T-helper 17 cell (primary cell): ENCODE results near the gene CACNA1C. TPM values are rescaled to one million over a fixed set of nuclear protein-coding genes. Genes with fewer than 3 reads are reported as not detected.

Experiments
- ATAC-seq: fragments of 150-1000 bp; cut with Tn5 transposase; 2 replicates; pipeline ENCODE4 v1.10.0; 2021; ENCODE audit warnings: mild to moderate bottlenecking, moderate library complexity
- DNase-seq, 3 donors: peaks; one replicate each; pipeline versions ENCODE4 v3.0.0 to v3.0.0-alpha.2; 2020 to 2021
- H3K9me3 ChIP-seq: one replicate; pipeline ENCODE4 v1.7.0; 2013; ENCODE audit warnings: low read length, mild to moderate bottlenecking; ENCODE audit not compliant: control insufficient read depth, poor library complexity, severe bottlenecking
- H3K27ac Mint-ChIP-seq: one replicate; pipeline ENCODE4 v1.8.0; 2022; ENCODE audit warnings: mild to moderate bottlenecking, moderate library complexity, mixed read lengths
- H3K27me3 Mint-ChIP-seq: one replicate; pipeline ENCODE4 v1.8.0; 2022; ENCODE audit warnings: mixed read lengths
- H3K36me3 Mint-ChIP-seq: one replicate; pipeline ENCODE4 v1.8.0; 2022; ENCODE audit warnings: low read depth, mixed read lengths
- H3K4me1 Mint-ChIP-seq: one replicate; pipeline ENCODE4 v1.8.0; 2022; ENCODE audit warnings: mild to moderate bottlenecking, mixed read lengths
- H3K4me3 Mint-ChIP-seq: one replicate; pipeline ENCODE4 v1.8.0; 2022; ENCODE audit warnings: mild to moderate bottlenecking, moderate library complexity, mixed read lengths
- total RNA-seq, 4 donors: library from RNA in 2 of 4; stranded (reverse) in 2 of 4; gene quantifications; one replicate each; pipeline ENCODE4 v1.2.3 and lab custom pipeline; 2022 to 2026

Gene CACNA1C
- total RNA-seq, 2 donors from 2014 or later, result 0.02 to 0.18 TPM

GRCh38 chr12:2074792-2075191 is 22.0 kb downstream of the CACNA1C start:
- Mint-ChIP-seq H3K4me3 (no peak overlapping the region), H3K36me3 (no peaks in the 10 kb centered on the region), H3K27ac (no peak overlapping the region), H3K27me3 (peaks cover 16% of the 10 kb centered on the region), H3K4me1 (no peaks in the 10 kb centered on the region)
- peaks cover 4% of the 10 kb centered on the region for H3K9me3 ChIP-seq
- ATAC-seq (no peak), DNase-seq (no peak)

- no peak for DNase-seq
- Mint-ChIP-seq H3K27me3 (peaks cover 16% of the 10 kb centered on the region), H3K4me1 (no peaks in the 10 kb centered on the region), H3K36me3 (no peaks in the 10 kb centered on the region), H3K27ac (no peak overlapping the region), H3K4me3 (no peak overlapping the region)
- H3K9me3 ChIP-seq, result peaks cover 4% of the 10 kb centered on the region
- no peak for ATAC-seq
Observed at GRCh38 chr12:2075508-2076195, 22.9 kb downstream of the CACNA1C start.

DNA sequence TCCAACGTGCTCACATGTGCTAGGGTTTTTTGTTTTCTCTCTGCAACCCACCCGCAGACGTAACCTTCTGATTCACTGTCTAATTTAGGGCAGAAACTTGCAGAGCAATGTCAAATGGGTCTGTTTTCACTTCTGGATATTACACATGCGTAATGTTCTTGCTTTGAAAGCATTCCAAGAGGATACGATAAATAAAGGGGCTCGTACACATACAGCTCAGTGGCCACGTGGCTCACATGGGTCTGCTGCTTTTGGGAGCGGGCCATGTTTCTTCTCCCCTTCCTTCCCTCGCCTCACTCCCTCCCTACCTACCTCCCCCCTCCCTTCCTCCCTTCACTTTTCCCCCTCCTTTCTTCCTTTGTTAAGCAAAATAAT is 23.4 kb downstream of the CACNA1C start:
- peaks cover 4% of the 10 kb centered on the region for H3K9me3 ChIP-seq
- H3K36me3 Mint-ChIP-seq, result no peaks in the 10 kb centered on the region
- H3K27me3 Mint-ChIP-seq, result peaks cover 16% of the 10 kb centered on the region
- no peaks in the 10 kb centered on the region for H3K4me1 Mint-ChIP-seq
- DNase-seq (no peak), ATAC-seq (no peak)
- H3K27ac Mint-ChIP-seq, result no peak overlapping the region
- H3K4me3 Mint-ChIP-seq, result no peak overlapping the region

GRCh38 chr12:2076728-2077127 is 23.9 kb downstream of the CACNA1C start:
- H3K27me3 Mint-ChIP-seq, result peaks cover 16% of the 10 kb centered on the region
- DNase-seq (no peak), ATAC-seq (no peak)
- no peak overlapping the region for H3K27ac Mint-ChIP-seq
- H3K9me3 ChIP-seq, result no peaks in the 10 kb centered on the region
- H3K4me1 Mint-ChIP-seq, result no peaks in the 10 kb centered on the region
- H3K4me3 Mint-ChIP-seq, result no peak overlapping the region
- no peaks in the 10 kb centered on the region for H3K36me3 Mint-ChIP-seq

DNA sequence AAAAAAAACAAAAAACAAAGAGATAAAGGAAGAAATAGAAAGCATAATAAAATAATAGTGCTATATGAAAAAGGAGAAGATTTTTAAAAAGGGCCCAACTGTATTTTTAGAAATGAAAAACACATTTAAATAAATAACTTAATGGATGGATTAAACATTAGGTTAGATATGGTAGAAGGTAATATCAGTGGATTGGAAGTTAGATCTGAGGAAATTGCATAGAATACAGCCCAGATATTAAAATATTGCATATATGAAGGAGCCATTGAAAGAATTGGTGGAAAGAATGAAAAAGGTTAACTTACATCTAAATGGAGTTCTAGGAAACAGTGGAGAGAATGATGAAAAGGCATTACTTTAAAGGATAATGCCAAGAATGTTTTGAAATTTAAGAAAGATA is 27.8 kb downstream of the CACNA1C start:
- no peak for ATAC-seq

DNA sequence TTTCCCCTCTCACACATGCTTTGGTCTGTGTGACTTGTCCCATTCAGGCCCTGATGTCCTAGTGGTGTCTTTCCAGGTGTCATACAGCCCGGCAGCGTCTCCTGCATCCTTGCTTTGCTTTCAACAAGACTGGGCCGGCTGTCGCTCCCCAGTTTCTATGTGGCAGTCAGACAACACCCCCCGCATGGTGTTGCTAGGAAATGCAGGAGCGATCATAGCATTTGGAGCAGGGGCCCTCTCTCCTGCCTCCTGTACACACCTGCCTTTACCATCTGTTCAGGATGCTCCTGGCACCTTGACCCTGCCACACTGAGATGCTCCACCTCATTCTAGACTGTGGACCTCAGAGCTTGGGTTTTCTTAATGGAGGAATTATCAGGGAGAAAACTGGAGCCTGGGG is 29.5 kb downstream of the CACNA1C start:
- Mint-ChIP-seq H3K36me3 (no peaks in the 10 kb centered on the region), H3K4me1 (peaks cover 5% of the 10 kb centered on the region), H3K4me3 (no peak overlapping the region), H3K27ac (no peak overlapping the region), H3K27me3 (peaks cover 26% of the 10 kb centered on the region)
- DNase-seq, result no peak
- no peak for ATAC-seq
- H3K9me3 ChIP-seq, result no peaks in the 10 kb centered on the region

More for the DNA sequence above, 27.8 kb downstream of the CACNA1C start:
- H3K9me3 ChIP-seq, result no peaks in the 10 kb centered on the region
- Mint-ChIP-seq H3K27ac (no peak overlapping the region), H3K36me3 (no peaks in the 10 kb centered on the region), H3K4me3 (no peak overlapping the region), H3K27me3 (peaks cover 25% of the 10 kb centered on the region), H3K4me1 (peaks cover 2% of the 10 kb centered on the region)
- no peak for DNase-seq

- no peaks in the 10 kb centered on the region for H3K9me3 ChIP-seq
- no peaks in the 10 kb centered on the region for H3K36me3 Mint-ChIP-seq
- peaks cover 5% of the 10 kb centered on the region for H3K4me1 Mint-ChIP-seq
- peaks cover 32% of the 10 kb centered on the region for H3K27me3 Mint-ChIP-seq
- no peak for DNase-seq
- no peak for ATAC-seq
- no peak overlapping the region for H3K27ac Mint-ChIP-seq
- no peak overlapping the region for H3K4me3 Mint-ChIP-seq
Observed at GRCh38 chr12:2083008-2083407, 30.2 kb downstream of the CACNA1C start.

DNA sequence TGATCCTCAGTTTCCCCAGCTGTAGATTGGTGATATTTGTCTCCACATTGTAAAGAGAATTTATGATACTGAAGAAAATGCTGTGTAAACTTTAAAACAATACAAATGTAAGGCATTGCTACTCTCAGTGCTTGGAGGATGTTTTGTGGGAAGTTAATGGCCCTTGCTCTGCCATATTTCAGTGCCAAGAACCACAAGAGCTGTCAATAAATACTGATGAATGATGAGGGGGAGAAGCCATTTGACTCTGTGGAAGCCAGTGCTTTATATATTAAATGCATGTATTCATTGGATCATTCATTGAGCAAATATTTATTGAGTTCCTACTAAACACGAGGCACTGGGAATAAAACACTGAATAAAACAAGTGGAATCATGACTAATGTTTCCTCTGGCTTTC is 30.8 kb downstream of the CACNA1C start:
- ATAC-seq, result no peak
- H3K9me3 ChIP-seq, result no peaks in the 10 kb centered on the region
- Mint-ChIP-seq H3K36me3 (no peaks in the 10 kb centered on the region), H3K27me3 (peaks cover 35% of the 10 kb centered on the region), H3K27ac (no peak overlapping the region), H3K4me3 (no peak overlapping the region), H3K4me1 (peaks cover 5% of the 10 kb centered on the region)
- DNase-seq, result no peak

- ATAC-seq (no peak), DNase-seq (no peak)
- no peak overlapping the region for H3K4me3 Mint-ChIP-seq
- H3K27ac Mint-ChIP-seq, result no peak overlapping the region
- H3K4me1 Mint-ChIP-seq, result peaks cover 5% of the 10 kb centered on the region
- H3K36me3 Mint-ChIP-seq, result peaks cover 2% of the 10 kb centered on the region
- H3K9me3 ChIP-seq, result no peaks in the 10 kb centered on the region
- peaks cover 44% of the 10 kb centered on the region for H3K27me3 Mint-ChIP-seq
Observed at GRCh38 chr12:2084553-2085296, 31.9 kb downstream of the CACNA1C start.

DNA sequence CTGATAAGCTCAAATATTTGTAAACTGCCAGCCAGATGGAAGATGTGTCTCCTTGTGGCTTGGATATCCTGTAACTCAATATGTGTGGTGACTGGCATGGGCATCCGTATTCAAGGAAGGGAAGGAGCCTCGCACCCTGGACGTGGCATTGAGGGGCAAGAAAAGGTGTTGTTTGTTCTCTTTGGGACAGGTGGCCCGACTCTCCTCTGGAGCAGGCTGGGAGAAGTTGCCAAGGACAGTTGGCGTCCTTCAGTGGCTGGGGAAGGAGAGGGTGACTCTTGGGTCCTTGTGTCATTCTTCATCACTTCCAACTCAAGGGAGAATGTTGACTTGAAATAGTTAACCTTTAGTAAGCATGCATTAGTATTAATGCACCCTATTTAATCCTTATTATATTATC is 39.6 kb downstream of the CACNA1C start:
- H3K9me3 ChIP-seq, result no peaks in the 10 kb centered on the region
- Mint-ChIP-seq H3K27ac (no peak overlapping the region), H3K27me3 (peaks cover 66% of the 10 kb centered on the region), H3K4me3 (no peak overlapping the region), H3K4me1 (peaks cover 3% of the 10 kb centered on the region), H3K36me3 (peaks cover 2% of the 10 kb centered on the region)
- DNase-seq (no peak), ATAC-seq (no peak)

- Mint-ChIP-seq H3K27me3 (peaks cover 67% of the 10 kb centered on the region), H3K36me3 (peaks cover 2% of the 10 kb centered on the region), H3K4me1 (peaks cover 3% of the 10 kb centered on the region), H3K4me3 (no peak overlapping the region), H3K27ac (no peak overlapping the region)
- no peaks in the 10 kb centered on the region for H3K9me3 ChIP-seq
- ATAC-seq (no peak), DNase-seq (no peak)
Observed at GRCh38 chr12:2092890-2093289, 40.1 kb downstream of the CACNA1C start.

DNA sequence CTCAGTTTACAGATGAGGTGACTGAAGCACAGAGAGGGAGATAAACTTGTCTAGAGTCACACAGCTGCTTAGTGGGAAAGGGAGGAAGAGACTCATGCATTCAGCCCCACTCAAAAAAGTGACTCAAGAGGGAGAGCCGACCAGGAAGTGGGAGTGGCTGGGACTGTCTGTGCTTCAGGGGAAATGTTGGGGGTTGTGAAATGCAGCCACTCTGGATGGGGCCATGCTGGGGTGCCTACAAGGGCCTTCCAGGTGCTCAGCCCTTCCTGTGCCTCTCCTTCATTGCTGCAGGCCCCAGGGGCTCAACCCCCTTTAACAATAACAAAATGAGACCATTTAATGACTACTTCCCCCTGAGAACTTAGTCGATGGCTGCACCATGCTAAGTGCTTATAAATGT is 41.8 kb downstream of the CACNA1C start:
- Mint-ChIP-seq H3K4me1 (peaks cover 5% of the 10 kb centered on the region), H3K27ac (no peak overlapping the region), H3K36me3 (no peaks in the 10 kb centered on the region), H3K27me3 (peaks cover 70% of the 10 kb centered on the region), H3K4me3 (no peak overlapping the region)
- no peak for ATAC-seq
- DNase-seq, result no peak
- H3K9me3 ChIP-seq, result no peaks in the 10 kb centered on the region

DNA sequence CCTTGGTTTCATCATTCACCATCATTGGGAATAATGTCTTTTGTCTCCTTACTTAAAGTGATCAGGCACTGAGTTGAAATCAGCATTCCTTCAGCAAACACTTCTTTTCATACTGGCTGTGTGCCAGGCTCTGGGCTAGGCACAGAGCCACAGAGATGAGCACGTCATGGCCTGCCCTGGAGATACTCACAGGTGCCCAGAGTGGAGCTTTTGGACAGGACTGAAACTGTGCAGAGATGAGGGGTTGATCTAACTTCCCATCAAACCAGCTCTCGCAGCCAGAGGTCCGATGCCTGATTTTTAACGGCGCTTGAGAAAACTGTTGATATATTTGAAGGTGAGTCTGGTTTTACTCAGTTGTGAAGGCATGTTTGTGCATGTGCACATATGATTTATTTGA is 43.1 kb downstream of the CACNA1C start:
- Mint-ChIP-seq H3K27me3 (peaks cover 62% of the 10 kb centered on the region), H3K4me1 (peaks cover 5% of the 10 kb centered on the region), H3K4me3 (no peak overlapping the region), H3K27ac (no peak overlapping the region), H3K36me3 (no peaks in the 10 kb centered on the region)
- no peaks in the 10 kb centered on the region for H3K9me3 ChIP-seq
- ATAC-seq, result no peak
- no peak for DNase-seq

- Mint-ChIP-seq H3K4me3 (no peak overlapping the region), H3K4me1 (peaks cover 5% of the 10 kb centered on the region)
Observed at GRCh38 chr12:2097617-2098016, 44.8 kb downstream of the CACNA1C start.

More at GRCh38 chr12:2097617-2098016, 44.8 kb downstream of the CACNA1C start:
- no peaks in the 10 kb centered on the region for H3K36me3 Mint-ChIP-seq
- DNase-seq, result no peak
- ATAC-seq, result no peak
- no peaks in the 10 kb centered on the region for H3K9me3 ChIP-seq
- peaks cover 44% of the 10 kb centered on the region for H3K27me3 Mint-ChIP-seq
- no peak overlapping the region for H3K27ac Mint-ChIP-seq
